ENCODE data around the gene FPR1. TPM values are rescaled to one million over a fixed set of nuclear protein-coding genes. Genes with fewer than 3 reads are reported as not detected.

The FPR1 gene
- total RNA-seq, 1 donor from 2014 or later = not detected

GRCh38 chr19:51712461-51713081, 39.1 kb downstream of the FPR1 start:
- DNase-seq (ENCODE audit: extremely low spot score, unreplicated experiment) = no peak
- H3K27ac Mint-ChIP-seq (ENCODE audit: unreplicated experiment) = no peak overlapping the region
- TF ChIP-seq, protein P1, sequence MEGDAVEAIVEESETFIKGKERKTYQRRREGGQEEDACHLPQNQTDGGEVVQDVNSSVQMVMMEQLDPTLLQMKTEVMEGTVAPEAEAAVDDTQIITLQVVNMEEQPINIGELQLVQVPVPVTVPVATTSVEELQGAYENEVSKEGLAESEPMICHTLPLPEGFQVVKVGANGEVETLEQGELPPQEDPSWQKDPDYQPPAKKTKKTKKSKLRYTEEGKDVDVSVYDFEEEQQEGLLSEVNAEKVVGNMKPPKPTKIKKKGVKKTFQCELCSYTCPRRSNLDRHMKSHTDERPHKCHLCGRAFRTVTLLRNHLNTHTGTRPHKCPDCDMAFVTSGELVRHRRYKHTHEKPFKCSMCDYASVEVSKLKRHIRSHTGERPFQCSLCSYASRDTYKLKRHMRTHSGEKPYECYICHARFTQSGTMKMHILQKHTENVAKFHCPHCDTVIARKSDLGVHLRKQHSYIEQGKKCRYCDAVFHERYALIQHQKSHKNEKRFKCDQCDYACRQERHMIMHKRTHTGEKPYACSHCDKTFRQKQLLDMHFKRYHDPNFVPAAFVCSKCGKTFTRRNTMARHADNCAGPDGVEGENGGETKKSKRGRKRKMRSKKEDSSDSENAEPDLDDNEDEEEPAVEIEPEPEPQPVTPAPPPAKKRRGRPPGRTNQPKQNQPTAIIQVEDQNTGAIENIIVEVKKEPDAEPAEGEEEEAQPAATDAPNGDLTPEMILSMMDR (IDR thresholded peaks at IDR 0.05) = peak; percentile 48
- peaks cover 14% of the 10 kb centered on the region for H3K27me3 Mint-ChIP-seq (ENCODE audit: unreplicated experiment)
- peaks cover under 1% of the 10 kb centered on the region for H3K36me3 Mint-ChIP-seq (ENCODE audit: unreplicated experiment)
- no peaks in the 10 kb centered on the region for H3K9me3 Mint-ChIP-seq (ENCODE audit: unreplicated experiment)
- peaks cover 1% of the 10 kb centered on the region for H3K4me1 Mint-ChIP-seq (ENCODE audit: unreplicated experiment)
- H3K4me3 Mint-ChIP-seq (ENCODE audit: unreplicated experiment) = no peak overlapping the region

GRCh38 chr19:51711702-51712101, 40.0 kb downstream of the FPR1 start:
- no peak for DNase-seq (ENCODE audit: extremely low spot score, unreplicated experiment)
- Mint-ChIP-seq H3K36me3 (ENCODE audit: unreplicated experiment) (peaks cover 7% of the 10 kb centered on the region), H3K4me1 (ENCODE audit: unreplicated experiment) (peaks cover 1% of the 10 kb centered on the region), H3K9me3 (ENCODE audit: unreplicated experiment) (no peaks in the 10 kb centered on the region), H3K27me3 (ENCODE audit: unreplicated experiment) (peaks cover 13% of the 10 kb centered on the region), H3K4me3 (ENCODE audit: unreplicated experiment) (no peak overlapping the region), H3K27ac (ENCODE audit: unreplicated experiment) (no peak overlapping the region)
- TF ChIP-seq, protein P1 (IDR thresholded peaks at IDR 0.05) = no peak

- peaks cover 21% of the 10 kb centered on the region for H3K36me3 Mint-ChIP-seq (ENCODE audit: unreplicated experiment)
- H3K4me3 Mint-ChIP-seq (ENCODE audit: unreplicated experiment) = no peak overlapping the region
- DNase-seq (ENCODE audit: extremely low spot score, unreplicated experiment) = no peak
- no peak overlapping the region for H3K27ac Mint-ChIP-seq (ENCODE audit: unreplicated experiment)
- H3K4me1 Mint-ChIP-seq (ENCODE audit: unreplicated experiment) = peaks cover 11% of the 10 kb centered on the region
- H3K9me3 Mint-ChIP-seq (ENCODE audit: unreplicated experiment) = no peaks in the 10 kb centered on the region
- H3K27me3 Mint-ChIP-seq (ENCODE audit: unreplicated experiment) = no peaks in the 10 kb centered on the region
- TF ChIP-seq, protein P1 (IDR thresholded peaks at IDR 0.05) = no peak
These were observed 41.5 kb downstream of the FPR1 start for GRCh38 chr19:51710163-51710562.

DNA sequence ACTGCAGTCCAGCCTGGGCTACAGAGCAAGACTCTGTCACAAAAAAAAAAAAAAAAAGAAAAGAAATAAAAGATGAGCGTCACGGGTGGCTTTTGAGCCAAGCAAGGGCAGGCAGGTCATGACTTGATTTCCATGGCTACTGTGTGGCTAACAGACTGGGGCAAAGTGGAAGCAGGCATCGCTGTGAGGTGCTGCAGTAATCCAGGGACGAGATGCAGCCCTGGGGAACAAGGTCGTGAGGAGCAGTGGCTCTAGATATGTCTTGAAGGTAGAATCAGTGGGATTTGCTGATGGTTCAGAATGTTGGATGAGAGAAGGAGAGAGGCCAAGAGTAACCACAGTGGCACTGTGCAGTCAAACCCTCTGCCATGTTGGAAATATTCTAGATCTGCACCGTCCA, 42.1 kb downstream of the FPR1 start:
- Mint-ChIP-seq H3K4me1 (ENCODE audit: unreplicated experiment) (peaks cover 16% of the 10 kb centered on the region), H3K27me3 (ENCODE audit: unreplicated experiment) (no peaks in the 10 kb centered on the region), H3K4me3 (ENCODE audit: unreplicated experiment) (no peak overlapping the region), H3K9me3 (ENCODE audit: unreplicated experiment) (no peaks in the 10 kb centered on the region), H3K27ac (ENCODE audit: unreplicated experiment) (no peak overlapping the region), H3K36me3 (ENCODE audit: unreplicated experiment) (peaks cover 24% of the 10 kb centered on the region)
- TF ChIP-seq, protein P1 (IDR thresholded peaks at IDR 0.05) = no peak
- DNase-seq (ENCODE audit: extremely low spot score, unreplicated experiment) = no peak

DNA sequence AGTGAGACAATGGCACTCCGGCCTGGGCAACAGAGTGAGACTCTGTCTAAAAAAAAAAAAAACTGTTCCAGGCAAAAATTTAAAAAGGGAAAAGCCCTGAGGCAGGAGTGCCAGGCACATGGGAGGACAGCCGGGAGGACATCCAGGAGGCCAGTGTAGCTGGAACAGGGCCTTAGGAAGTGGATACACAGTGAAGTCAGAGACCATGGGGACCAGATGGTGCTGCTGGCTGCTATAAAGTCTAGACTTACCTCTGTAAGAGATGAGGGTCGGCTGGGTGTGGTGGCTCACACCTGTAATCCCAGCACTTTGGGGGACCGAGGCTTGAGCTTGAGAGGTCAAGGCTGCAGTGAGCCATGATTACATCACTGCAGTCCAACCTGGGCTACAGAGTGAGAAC, 42.9 kb downstream of the FPR1 start:
- no peak for DNase-seq (ENCODE audit: extremely low spot score, unreplicated experiment)
- no peaks in the 10 kb centered on the region for H3K27me3 Mint-ChIP-seq (ENCODE audit: unreplicated experiment)
- no peaks in the 10 kb centered on the region for H3K9me3 Mint-ChIP-seq (ENCODE audit: unreplicated experiment)
- TF ChIP-seq, protein P1 (IDR thresholded peaks at IDR 0.05) = no peak
- H3K36me3 Mint-ChIP-seq (ENCODE audit: unreplicated experiment) = peaks cover 28% of the 10 kb centered on the region
- peaks cover 22% of the 10 kb centered on the region for H3K4me1 Mint-ChIP-seq (ENCODE audit: unreplicated experiment)
- H3K27ac Mint-ChIP-seq (ENCODE audit: unreplicated experiment) = no peak overlapping the region
- no peak overlapping the region for H3K4me3 Mint-ChIP-seq (ENCODE audit: unreplicated experiment)

Data from osteocyte (in vitro differentiated cells).